CD14-positive monocyte (primary cell): ENCODE data around the gene TOM1L2. TPM values are rescaled to one million over a fixed set of nuclear protein-coding genes. Genes with fewer than 3 reads are reported as not detected.

Experiments
- DNase-seq, 3 donors: peaks; one replicate each; pipeline ENCODE4 v3.0.0-alpha.2; 2011 to 2022
- H2AFZ ChIP-seq: 2 replicates; pipeline ENCODE4 v1.6.0; 2012; ENCODE audit warnings: mild to moderate bottlenecking, low read depth, low read length, inconsistent platforms; ENCODE audit not compliant: insufficient read depth, poor library complexity, severe bottlenecking
- H3K27ac ChIP-seq, 2 donors: 1 replicate in 1 of 2; 2 replicates in 1 of 2; pipeline ENCODE4 v1.5.1; 2012 to 2013; ENCODE audit warnings: low read length in 2 of 2, control low read depth in 1 of 2, inconsistent platforms in 1 of 2, low read depth in 1 of 2, mild to moderate bottlenecking in 1 of 2
- H3K27me3 ChIP-seq, 2 donors: one replicate each; pipeline versions ENCODE4 v1.6.0 to v1.6.1; 2011 to 2013; ENCODE audit warnings: low read length in 2 of 2; ENCODE audit not compliant: control insufficient read depth in 2 of 2, insufficient read depth in 2 of 2
- H3K36me3 ChIP-seq, 2 donors: replicated peaks in 1 of 2; 1 replicate in 1 of 2; 2 replicates in 1 of 2; pipeline versions ENCODE4 v1.5.1 to v1.6.1; 2012 to 2013; ENCODE audit warnings: low read length in 2 of 2, control low read depth in 1 of 2, inconsistent platforms in 1 of 2, mild to moderate bottlenecking in 1 of 2; ENCODE audit not compliant: insufficient read depth in 2 of 2, control insufficient read depth in 1 of 2
- H3K4me1 ChIP-seq, 2 donors: 1 replicate in 1 of 2; 2 replicates in 1 of 2; pipeline versions ENCODE4 v1.5.1 to v1.6.1; 2012 to 2013; ENCODE audit warnings: low read length in 2 of 2, control low read depth in 1 of 2, inconsistent platforms in 1 of 2, mild to moderate bottlenecking in 1 of 2, moderate library complexity in 1 of 2; ENCODE audit not compliant: insufficient read depth in 2 of 2, control insufficient read depth in 1 of 2
- H3K4me2 ChIP-seq: replicated peaks from 2 replicates; pipeline ENCODE3; 2012; ENCODE audit warnings: low read length, moderate library complexity, mild to moderate bottlenecking; ENCODE audit not compliant: poor library complexity, severe bottlenecking; ENCODE audit errors: extremely low read depth
- H3K4me3 ChIP-seq, 3 experiments: fragments of 200-600 bp in 1 of 3; sonication (generic) in 1 of 3; replicated peaks in 1 of 3; 1 replicate in 2 of 3; 2 replicates in 1 of 3; pipeline ENCODE4 v1.5.1; 2011 to 2013; ENCODE audit warnings: low read length in 3 of 3, mild to moderate bottlenecking in 3 of 3, control low read depth in 2 of 3, low read depth in 2 of 3, inconsistent platforms in 1 of 3, moderate library complexity in 1 of 3
- H3K79me2 ChIP-seq: 2 replicates; pipeline ENCODE4 v1.6.0; 2012; ENCODE audit warnings: mild to moderate bottlenecking, control low read depth, inconsistent platforms, low read length, moderate library complexity; ENCODE audit not compliant: insufficient read depth
- H3K9ac ChIP-seq: 2 replicates; pipeline ENCODE4 v1.6.0; 2017; ENCODE audit warnings: low read length, mild to moderate bottlenecking; ENCODE audit not compliant: insufficient read depth, poor library complexity, severe bottlenecking
- H3K9me3 ChIP-seq, 2 donors: replicated peaks in 1 of 2; 1 replicate in 1 of 2; 2 replicates in 1 of 2; pipeline versions ENCODE4 v1.5.1 to v1.6.1; 2012 to 2013; ENCODE audit warnings: low read length in 2 of 2, control low read depth in 1 of 2; ENCODE audit not compliant: control insufficient read depth in 1 of 2, insufficient read depth in 1 of 2
- H4K20me1 ChIP-seq: 2 replicates; pipeline ENCODE4 v1.6.0; 2012; ENCODE audit warnings: mild to moderate bottlenecking, low read length, control low read depth, moderate library complexity; ENCODE audit not compliant: insufficient read depth
- H3K27ac Mint-ChIP-seq, 7 donors: one replicate each; pipeline ENCODE4 v1.8.0; 2020; ENCODE audit warnings: mild to moderate bottlenecking in 7 of 7, mixed read lengths in 7 of 7, moderate library complexity in 6 of 7, inconsistent platforms in 2 of 7
- H3K27me3 Mint-ChIP-seq, 3 donors: one replicate each; pipeline ENCODE4 v1.8.0; 2021 to 2022; ENCODE audit warnings: low read depth in 3 of 3, mild to moderate bottlenecking in 3 of 3, mixed read lengths in 3 of 3, moderate library complexity in 3 of 3, inconsistent platforms in 1 of 3
- H3K36me3 Mint-ChIP-seq, 2 donors: one replicate each; pipeline ENCODE4 v1.8.0; 2020; ENCODE audit warnings: mixed read lengths in 2 of 2, inconsistent platforms in 1 of 2, mild to moderate bottlenecking in 1 of 2
- H3K4me1 Mint-ChIP-seq: one replicate; pipeline ENCODE4 v1.8.0; 2020; ENCODE audit warnings: mild to moderate bottlenecking, mixed read lengths
- H3K4me3 Mint-ChIP-seq, 2 donors: one replicate each; pipeline ENCODE4 v1.8.0; 2020; ENCODE audit warnings: mild to moderate bottlenecking in 2 of 2, mixed read lengths in 2 of 2, moderate library complexity in 1 of 2
- H3K9me3 Mint-ChIP-seq, 7 donors: one replicate each; pipeline ENCODE4 v1.8.0; 2020 to 2022; ENCODE audit warnings: mixed read lengths in 7 of 7, mild to moderate bottlenecking in 6 of 7, moderate library complexity in 6 of 7, inconsistent platforms in 2 of 7
- WGBS: methylation state at CpG from one replicate; pipeline ENCODE4 v1.1.5; 2013; ENCODE audit warnings: missing lambda C conversion rate; ENCODE audit not compliant: insufficient coverage; 5-methylcytosine and 5-hydroxymethylcytosine counted together
- intact Hi-C, 2 donors: fragments of 100-400 bp; cut with micrococcal nuclease; formaldehyde crosslinking; loops; one replicate each; pipeline versions ENCODE4 v1.15.0 to v1.15.1; 2023
- polyA plus RNA-seq, 3 donors: library from polyadenylated mRNA; depleted of rRNA in 1 of 3; unstranded in 2 of 3; stranded (reverse) in 1 of 3; fragments of 300-500 nt in 2 of 3; fragments of >200 nt in 1 of 3; fragmentation: Illumina TruSeq in 2 of 3; gene quantifications; 1 replicate in 2 of 3; 2 replicates in 1 of 3; pipeline ENCODE4 v1.2.3, GENCODE V29; 2012 to 2021
- TF ChIP-seq, protein P1 (sequence below): fragments of 200-600 bp; IDR thresholded peaks from one replicate; pipeline ENCODE4 v1.8.0; 2022; ENCODE audit warnings: antibody characterized with exemption, mild to moderate bottlenecking

Gene TOM1L2
- polyA plus RNA-seq, 3 donors, result 1.7 to 28.2 (median 2.8) TPM

DNA sequence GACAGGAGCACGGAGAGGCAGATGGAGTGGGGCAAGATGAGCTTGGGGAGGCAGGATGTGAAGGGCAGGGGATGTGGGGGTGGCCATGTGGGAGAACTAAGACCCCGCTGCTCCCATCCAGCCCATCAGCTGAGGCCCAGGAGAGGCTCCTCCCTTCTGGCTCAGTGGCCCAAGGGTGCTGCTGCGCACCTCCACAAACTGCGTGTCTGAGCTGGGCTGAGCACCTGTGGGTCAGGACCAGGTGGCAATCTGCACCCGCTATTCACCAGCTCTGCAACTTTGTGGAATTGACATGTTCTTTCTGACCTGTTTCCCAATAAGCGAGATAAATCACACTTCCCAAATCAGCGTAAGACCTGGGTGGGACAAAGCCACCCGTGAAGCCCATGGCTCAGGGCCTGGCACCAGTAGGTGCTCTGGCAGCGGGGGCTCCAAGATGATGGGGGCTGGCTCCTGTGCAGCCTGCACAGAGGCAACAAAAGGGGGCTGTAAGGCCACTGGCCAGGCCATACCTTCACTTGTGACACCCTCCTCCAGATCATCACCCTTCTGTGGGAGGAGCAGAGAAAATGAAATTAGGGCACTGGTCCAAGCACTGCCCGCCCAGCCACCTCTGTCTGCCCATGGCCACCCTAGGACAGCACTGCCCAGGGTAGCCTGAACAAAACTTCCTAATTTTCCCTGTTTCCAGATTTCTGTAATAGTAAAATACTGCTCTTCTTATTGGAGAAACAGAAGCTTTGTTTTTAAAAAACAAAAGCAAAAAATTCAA is 123.7 kb downstream of the TOM1L2 start:
- H3K4me2 ChIP-seq, result no peak overlapping the region
- H3K9ac ChIP-seq, result no peak overlapping the region
- no peaks in the 10 kb centered on the region for H3K79me2 ChIP-seq
- H3K4me3 ChIP-seq, result no peak overlapping the region
- DNase-seq, result no peak
- Mint-ChIP-seq H3K9me3 (no peaks in the 10 kb centered on the region), H3K27me3 (no peaks in the 10 kb centered on the region), H3K36me3 (peaks cover 36 to 37% of the 10 kb centered on the region in 2 donors), H3K4me1 (peaks cover 27% of the 10 kb centered on the region), H3K4me3 (no peak overlapping the region), H3K27ac (peak overlapping the region in 2 of 7 donors; percentile 26 to 84)
- intact Hi-C loops, result no loop called here
- H3K9me3 ChIP-seq, result no peaks in the 10 kb centered on the region
- TF ChIP-seq, protein P1, sequence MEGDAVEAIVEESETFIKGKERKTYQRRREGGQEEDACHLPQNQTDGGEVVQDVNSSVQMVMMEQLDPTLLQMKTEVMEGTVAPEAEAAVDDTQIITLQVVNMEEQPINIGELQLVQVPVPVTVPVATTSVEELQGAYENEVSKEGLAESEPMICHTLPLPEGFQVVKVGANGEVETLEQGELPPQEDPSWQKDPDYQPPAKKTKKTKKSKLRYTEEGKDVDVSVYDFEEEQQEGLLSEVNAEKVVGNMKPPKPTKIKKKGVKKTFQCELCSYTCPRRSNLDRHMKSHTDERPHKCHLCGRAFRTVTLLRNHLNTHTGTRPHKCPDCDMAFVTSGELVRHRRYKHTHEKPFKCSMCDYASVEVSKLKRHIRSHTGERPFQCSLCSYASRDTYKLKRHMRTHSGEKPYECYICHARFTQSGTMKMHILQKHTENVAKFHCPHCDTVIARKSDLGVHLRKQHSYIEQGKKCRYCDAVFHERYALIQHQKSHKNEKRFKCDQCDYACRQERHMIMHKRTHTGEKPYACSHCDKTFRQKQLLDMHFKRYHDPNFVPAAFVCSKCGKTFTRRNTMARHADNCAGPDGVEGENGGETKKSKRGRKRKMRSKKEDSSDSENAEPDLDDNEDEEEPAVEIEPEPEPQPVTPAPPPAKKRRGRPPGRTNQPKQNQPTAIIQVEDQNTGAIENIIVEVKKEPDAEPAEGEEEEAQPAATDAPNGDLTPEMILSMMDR, result no peak
- no peaks in the 10 kb centered on the region for H3K27me3 ChIP-seq
- no peak overlapping the region for H2AFZ ChIP-seq
- H3K4me1 ChIP-seq, result peaks cover 26 to 29% of the 10 kb centered on the region in 2 donors
- H4K20me1 ChIP-seq, result no peaks in the 10 kb centered on the region
- peak overlapping the region in 1 of 2 donors; percentile 87 for H3K27ac ChIP-seq
- 96% methylated on average over 6 of the region's 10 CpGs for WGBS
- peaks cover 8 to 27% of the 10 kb centered on the region in 2 donors for H3K36me3 ChIP-seq

DNA sequence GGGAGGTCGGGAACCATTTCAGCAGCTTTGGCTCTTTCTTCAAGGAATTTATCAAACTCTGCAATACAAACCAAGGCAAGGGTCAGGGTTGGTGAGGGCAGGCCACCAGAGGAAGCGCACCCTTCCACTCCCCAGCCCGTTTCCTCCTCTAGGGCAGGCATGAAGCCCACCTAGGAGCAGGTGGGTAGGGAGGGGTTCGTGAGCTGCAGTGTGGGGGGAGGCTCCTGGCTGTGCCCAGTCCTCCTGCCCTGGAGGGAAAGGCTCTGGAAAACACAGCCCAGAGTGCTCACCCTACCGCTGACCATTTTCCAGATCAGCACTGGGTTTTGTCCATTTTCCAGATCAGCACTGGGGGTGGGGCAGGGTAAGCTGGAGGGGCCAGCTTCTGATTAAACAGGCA is 124.5 kb downstream of the TOM1L2 start:
- peaks cover 29 to 31% of the 10 kb centered on the region in 2 donors for H3K4me1 ChIP-seq
- H2AFZ ChIP-seq, result no peak overlapping the region
- H3K9me3 ChIP-seq, result no peaks in the 10 kb centered on the region
- Mint-ChIP-seq H3K4me1 (peaks cover 30% of the 10 kb centered on the region), H3K27ac (no peak overlapping the region), H3K27me3 (no peaks in the 10 kb centered on the region), H3K9me3 (no peaks in the 10 kb centered on the region), H3K36me3 (peaks cover 30 to 36% of the 10 kb centered on the region in 2 donors), H3K4me3 (no peak overlapping the region)
- H3K36me3 ChIP-seq, result peaks cover 8 to 19% of the 10 kb centered on the region in 2 donors
- TF ChIP-seq, protein P1, result no peak
- H3K9ac ChIP-seq, result no peak overlapping the region
- H3K79me2 ChIP-seq, result no peaks in the 10 kb centered on the region
- no peak overlapping the region for H3K4me2 ChIP-seq
- no CpG with 5 or more reads among the region's 5 CpGs for WGBS
- H3K27ac ChIP-seq, result no peak overlapping the region
- no peak overlapping the region for H3K4me3 ChIP-seq
- H4K20me1 ChIP-seq, result no peaks in the 10 kb centered on the region
- intact Hi-C loops, result no loop called here
- no peak for DNase-seq
- H3K27me3 ChIP-seq, result no peaks in the 10 kb centered on the region
